DOHH2 (cell line): ENCODE measurements around the gene MBTPS1.

Experiments
- CTCF ChIP-seq: fragments of 200-600 bp; sonication (generic); IDR thresholded peaks from one replicate; pipeline ENCODE4 v1.5.1; 2014; ENCODE audit warnings: antibody characterized with exemption, mild to moderate bottlenecking, low read depth, low read length; ENCODE audit not compliant: poor library complexity, severe bottlenecking
- EZH2phosphoT487 ChIP-seq: fragments of 200-600 bp; sonication (generic); IDR thresholded peaks from 2 replicates; pipeline ENCODE4 v1.6.1; 2017; ENCODE audit warnings: borderline replicate concordance, mild to moderate bottlenecking, antibody characterized with exemption, low read length, moderate library complexity, mixed read lengths

DNA sequence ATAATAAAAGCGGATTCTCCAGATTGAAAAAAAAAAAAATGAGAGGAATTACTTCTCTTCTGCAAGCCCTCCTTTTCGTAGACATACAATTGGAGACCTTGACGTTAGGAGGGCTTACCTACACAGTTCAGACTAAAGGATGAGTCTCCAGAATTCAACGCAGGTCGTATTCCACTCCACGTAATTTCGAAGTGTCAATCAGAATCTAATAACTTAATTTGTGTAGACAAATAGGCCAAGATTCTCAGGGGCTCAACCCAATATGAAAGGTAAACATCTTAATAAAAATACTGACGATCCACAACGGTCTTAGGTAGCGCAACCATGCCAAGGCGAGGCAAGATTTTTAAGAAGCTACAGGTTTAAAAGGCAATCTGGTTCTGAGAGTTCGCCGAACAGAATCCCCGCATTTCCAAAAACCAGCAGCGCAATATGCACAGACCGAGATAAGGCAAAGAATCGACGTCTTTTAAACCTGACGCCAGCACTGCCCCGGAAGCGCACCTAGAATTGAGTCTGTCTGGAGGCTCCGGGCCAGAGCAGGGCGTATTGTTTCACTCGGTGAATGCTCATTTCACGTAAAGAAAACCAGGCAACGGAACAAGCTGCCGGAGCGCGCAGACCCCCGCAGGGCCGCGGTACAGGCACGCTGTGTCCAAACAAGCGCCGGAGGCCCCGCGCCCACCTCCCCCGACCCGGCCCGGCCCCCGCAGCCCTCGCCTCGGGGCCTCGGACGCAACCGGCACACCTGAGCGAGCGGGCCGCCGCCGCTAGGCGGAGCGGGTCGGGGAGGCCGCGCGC is 623 bp downstream of the MBTPS1 start:
- no peak for TF ChIP-seq CTCF
- no peak for TF ChIP-seq EZH2phosphoT487
